BLaER1 treated with 17β-estradiol and CSF1 and Interleukin-3, amounts not matched to agents 10 nM and 100 nM (cell line): ENCODE data around the gene SLC6A1.

Experiments used
- H3K27ac ChIP-seq, 11 experiments: shearing (Covaris generic); formaldehyde crosslinking; 2 replicates each; pipeline ENCODE4 v1.8.1; 2022
- H3K27me3 ChIP-seq, 11 experiments: shearing (Covaris generic); formaldehyde crosslinking; 2 replicates each; pipeline ENCODE4 v1.8.1; 2022
- H3K36me3 ChIP-seq, 11 experiments: shearing (Covaris generic); formaldehyde crosslinking; 2 replicates each; pipeline ENCODE4 v1.8.1; 2022
- H3K4me1 ChIP-seq, 10 experiments: shearing (Covaris generic); formaldehyde crosslinking; 2 replicates each; pipeline ENCODE4 v1.8.1; 2022
- H3K4me2 ChIP-seq, 11 experiments: shearing (Covaris generic); formaldehyde crosslinking; 2 replicates each; pipeline ENCODE4 v1.8.1; 2022
- H3K4me3 ChIP-seq, 10 experiments: shearing (Covaris generic); formaldehyde crosslinking; 2 replicates each; pipeline ENCODE4 v1.8.1; 2022
- H3K9ac ChIP-seq, 11 experiments: shearing (Covaris generic); formaldehyde crosslinking; 2 replicates each; pipeline ENCODE4 v1.8.1; 2022
- H3K9me3 ChIP-seq, 11 experiments: shearing (Covaris generic); formaldehyde crosslinking; replicated peaks in 1 of 11; 2 replicates each; pipeline ENCODE4 v1.8.1; 2022
- H4K20me1 ChIP-seq, 11 experiments: shearing (Covaris generic); formaldehyde crosslinking; 2 replicates each; pipeline ENCODE4 v1.8.1; 2022
- Cebpa-rat ChIP-seq, 11 experiments: shearing (Covaris generic); IDR thresholded peaks; 2 replicates each; pipeline ENCODE4 v1.8.1; 2022

SLC6A1 gene

DNA sequence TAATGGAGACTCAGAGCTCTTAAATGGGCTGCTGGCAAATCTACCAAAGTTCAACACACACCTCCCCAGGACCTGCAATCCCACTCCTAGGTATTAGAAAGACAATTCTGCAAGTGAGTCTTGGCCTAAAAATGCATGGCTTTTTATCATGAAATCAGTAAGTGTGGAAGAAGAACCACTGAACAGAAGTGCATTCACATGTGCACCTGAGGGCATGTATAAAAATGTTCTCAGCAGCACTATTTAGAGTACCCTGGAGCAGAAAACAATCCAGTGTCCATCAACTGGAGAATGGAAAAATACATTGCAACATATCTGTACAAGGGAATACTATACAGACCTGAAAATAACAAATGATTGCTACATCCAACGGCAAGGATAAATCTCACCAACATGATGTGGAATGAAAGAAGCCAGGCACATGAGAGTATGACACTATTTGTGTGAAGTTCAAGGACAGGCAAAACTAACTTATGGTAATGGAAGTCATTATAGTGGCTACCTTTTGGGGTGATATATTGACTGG, 8.1 kb upstream of the SLC6A1 start:
- no peaks in the 10 kb centered on the region for H3K9me3 ChIP-seq
- no peaks in the 10 kb centered on the region for H3K4me1 ChIP-seq
- H3K27ac ChIP-seq = no peak overlapping the region
- H3K27me3 ChIP-seq = no peaks in the 10 kb centered on the region
- no peak for TF ChIP-seq Cebpa-rat (IDR thresholded peaks at IDR 0.05)
- H3K9ac ChIP-seq = no peak overlapping the region
- H3K4me3 ChIP-seq = no peak overlapping the region
- H3K36me3 ChIP-seq = no peaks in the 10 kb centered on the region
- H3K4me2 ChIP-seq = no peak overlapping the region
- H4K20me1 ChIP-seq = no peaks in the 10 kb centered on the region; a peak in 1 of 22 replicates

DNA sequence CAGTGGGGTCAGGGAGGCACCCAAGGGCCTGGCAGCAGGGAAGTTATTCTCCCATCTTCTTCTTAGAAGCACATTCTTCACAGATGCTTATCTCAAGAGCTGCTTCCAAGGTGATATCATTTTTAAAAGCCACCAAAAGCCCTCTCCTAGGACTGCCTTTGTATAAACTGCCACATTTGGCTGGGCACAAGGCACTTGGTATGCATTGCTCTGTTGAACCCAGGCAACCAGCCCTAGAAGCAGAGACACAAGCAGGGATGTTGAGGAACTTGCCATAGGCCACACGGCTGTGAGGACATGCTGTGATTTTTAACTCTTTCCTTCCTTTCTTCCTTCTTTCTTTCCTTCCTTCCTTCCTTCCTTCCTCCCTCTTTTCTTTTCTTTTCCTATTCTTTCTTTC, 7.4 kb upstream of the SLC6A1 start:
- Histone ChIP-seq H4K20me1 (no peaks in the 10 kb centered on the region; a peak in 1 of 22 replicates), H3K4me2 (no peak overlapping the region), H3K27me3 (peaks cover 0 to 6% (median 0%) of the 10 kb centered on the region in 11 experiments; a peak in 1 of 22 replicates), H3K27ac (no peak overlapping the region), H3K4me1 (no peaks in the 10 kb centered on the region), H3K36me3 (no peaks in the 10 kb centered on the region), H3K9me3 (no peaks in the 10 kb centered on the region), H3K9ac (no peak overlapping the region), H3K4me3 (no peak overlapping the region)
- no peak for TF ChIP-seq Cebpa-rat (IDR thresholded peaks at IDR 0.05)

DNA sequence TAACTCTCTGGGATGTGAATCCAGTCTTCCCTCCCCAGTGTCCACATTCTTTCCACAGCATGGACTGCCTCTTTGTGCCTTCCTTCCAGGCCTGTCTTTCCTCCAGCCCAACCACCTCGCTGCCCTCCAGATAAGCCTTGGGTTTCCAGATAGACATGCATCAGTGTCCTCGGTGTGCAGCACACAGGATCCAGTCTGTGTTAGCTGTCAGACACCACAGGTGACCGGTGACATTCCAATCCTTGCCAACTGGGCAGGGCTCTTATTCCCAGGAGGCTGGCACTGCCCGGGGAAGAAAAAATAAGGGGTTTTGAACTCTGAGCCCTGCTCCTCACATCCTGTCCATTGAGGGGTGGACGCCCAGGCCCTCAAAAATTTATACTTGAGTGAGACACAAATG, 6.0 kb upstream of the SLC6A1 start:
- Histone ChIP-seq H3K27ac (no peak overlapping the region), H3K27me3 (peaks cover 7 to 16% (median 11%) of the 10 kb centered on the region in 11 experiments), H3K9ac (no peak overlapping the region)

DNA sequence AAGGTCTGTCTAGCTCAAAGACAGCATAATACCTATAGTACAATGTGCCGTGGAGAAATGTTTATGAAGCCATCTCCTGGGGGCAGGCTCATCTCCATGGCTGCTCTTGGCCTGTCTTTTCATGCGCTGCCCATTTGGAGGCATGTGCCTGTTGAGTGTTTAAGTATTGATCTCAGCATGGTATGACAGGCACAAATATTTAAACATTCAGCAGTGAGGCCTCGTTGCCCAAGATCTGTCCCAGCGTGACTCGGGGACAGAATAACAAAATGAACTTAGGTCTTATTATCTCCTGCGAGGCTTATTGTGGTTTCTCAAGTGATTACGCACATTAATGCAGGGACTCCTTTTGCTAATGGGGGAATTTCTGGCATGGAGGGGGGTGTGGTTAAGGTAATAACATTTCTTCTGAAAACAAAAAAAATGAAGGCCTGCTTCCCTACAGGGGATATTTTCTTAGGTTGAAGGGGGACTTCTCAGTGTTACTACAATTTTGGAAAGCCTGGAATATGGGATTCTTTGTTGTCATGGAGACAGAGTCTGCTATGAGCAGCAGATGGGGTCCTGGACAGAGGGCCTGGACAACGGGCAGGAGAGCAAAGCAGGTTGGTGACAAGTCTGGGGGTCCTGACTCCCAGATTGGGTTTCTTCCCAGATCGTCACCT, 4.4 kb upstream of the SLC6A1 start:
- Histone ChIP-seq H3K4me3 (no peak overlapping the region), H3K36me3 (no peaks in the 10 kb centered on the region), H3K4me1 (peaks cover 0 to 10% (median 4%) of the 10 kb centered on the region in 10 experiments; a peak in 8 of 20 replicates), H4K20me1 (peaks cover 0 to 6% (median 0%) of the 10 kb centered on the region in 11 experiments; a peak in 4 of 22 replicates), H3K27ac (no peak overlapping the region), H3K27me3 (peaks cover 19 to 29% (median 25%) of the 10 kb centered on the region in 11 experiments), H3K9me3 (no peaks in the 10 kb centered on the region), H3K9ac (no peak overlapping the region), H3K4me2 (no peak overlapping the region)
- TF ChIP-seq Cebpa-rat (IDR thresholded peaks at IDR 0.05) = no peak

More for the DNA sequence above, 6.0 kb upstream of the SLC6A1 start:
- Histone ChIP-seq H3K4me2 (no peak overlapping the region), H4K20me1 (0 out of 22 replicates have a peak, but pooled peaks cover 0 to 5% (median 0%) of the 10 kb centered on the region in 11 experiments), H3K4me3 (no peak overlapping the region), H3K4me1 (peaks cover 0 to under 1% (median 0%) of the 10 kb centered on the region in 10 experiments; a peak in 1 of 20 replicates), H3K9me3 (no peaks in the 10 kb centered on the region), H3K36me3 (no peaks in the 10 kb centered on the region)
- no peak for TF ChIP-seq Cebpa-rat (IDR thresholded peaks at IDR 0.05)

DNA sequence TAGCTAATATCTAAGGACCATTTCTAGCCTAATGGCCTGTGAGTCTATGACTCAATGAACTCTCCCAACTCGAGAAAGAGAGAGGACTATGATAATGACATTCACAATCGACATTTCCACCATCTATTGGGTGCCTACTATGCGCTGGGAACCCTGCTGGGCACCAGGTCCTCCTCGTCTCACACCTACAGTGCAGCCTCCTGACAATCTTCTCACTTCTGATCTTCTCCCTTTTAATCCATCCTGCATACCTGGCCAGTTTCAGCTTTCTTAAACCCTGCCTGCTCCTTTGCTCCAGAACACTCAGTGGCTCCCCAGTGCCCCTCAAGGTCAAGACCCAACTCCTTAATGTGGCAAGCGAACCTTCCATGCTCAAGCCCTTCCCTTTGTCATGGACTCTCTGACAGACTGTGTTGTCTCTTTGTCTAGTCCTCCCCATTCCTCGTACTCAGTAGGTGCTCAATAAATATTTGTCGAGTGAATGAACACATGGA, 3.5 kb upstream of the SLC6A1 start:
- Histone ChIP-seq H3K9ac (no peak overlapping the region), H3K27me3 (peaks cover 28 to 38% (median 34%) of the 10 kb centered on the region in 11 experiments), H3K27ac (no peak overlapping the region), H3K4me1 (peaks cover 0 to 14% (median 5%) of the 10 kb centered on the region in 10 experiments; a peak in 9 of 20 replicates), H3K4me3 (no peak overlapping the region), H4K20me1 (peaks cover 0 to 7% (median 0%) of the 10 kb centered on the region in 11 experiments; a peak in 4 of 22 replicates), H3K4me2 (no peak overlapping the region), H3K36me3 (no peaks in the 10 kb centered on the region), H3K9me3 (no peaks in the 10 kb centered on the region)
- no peak for TF ChIP-seq Cebpa-rat (IDR thresholded peaks at IDR 0.05)

DNA sequence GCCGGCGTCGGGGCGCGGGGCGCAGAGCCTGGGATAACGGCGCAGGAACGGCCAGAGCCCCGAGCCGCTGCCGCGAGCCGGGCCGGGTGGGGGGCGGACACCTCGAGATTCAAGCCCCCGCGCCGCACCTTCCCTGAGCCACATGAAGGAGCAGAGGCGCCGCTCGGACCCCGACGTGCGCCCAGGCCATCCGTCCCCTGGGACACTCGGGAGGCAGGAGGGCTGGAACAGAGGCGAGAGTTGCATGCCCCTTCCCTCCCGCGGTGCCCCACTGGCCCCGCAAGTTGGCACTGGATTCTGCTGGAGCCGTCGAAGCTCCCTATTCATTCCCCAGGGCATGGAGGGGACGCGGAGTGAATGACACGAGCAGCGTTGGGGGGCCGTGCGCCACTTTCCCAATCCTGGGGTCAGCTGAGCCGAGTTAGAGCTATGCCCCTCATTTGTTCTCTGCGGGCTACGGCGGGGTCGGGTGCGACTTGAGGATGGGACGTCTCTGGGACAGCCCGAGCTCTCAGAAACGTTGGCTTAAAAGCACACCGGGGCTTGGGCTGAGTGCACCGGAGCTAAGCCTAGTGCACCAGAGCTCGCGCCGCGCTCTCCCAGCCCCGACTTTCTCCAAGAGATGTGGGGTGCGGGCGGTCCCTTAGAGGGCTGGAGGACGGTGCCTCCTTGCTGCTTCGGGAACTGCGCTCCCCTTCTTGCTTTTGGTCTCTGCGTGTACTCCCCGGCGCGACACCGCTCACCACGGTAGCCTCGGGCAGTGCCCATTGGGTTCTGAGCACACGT, 588 bp downstream of the SLC6A1 start:
- Histone ChIP-seq H3K4me3 (peak overlapping the region in 9 of 10 experiments; percentile 41 to 65 (median 53); a peak in 18 of 20 replicates), H3K27ac (no peak overlapping the region), H3K4me2 (peak overlapping the region; percentile 58 to 78 (median 68))

DNA sequence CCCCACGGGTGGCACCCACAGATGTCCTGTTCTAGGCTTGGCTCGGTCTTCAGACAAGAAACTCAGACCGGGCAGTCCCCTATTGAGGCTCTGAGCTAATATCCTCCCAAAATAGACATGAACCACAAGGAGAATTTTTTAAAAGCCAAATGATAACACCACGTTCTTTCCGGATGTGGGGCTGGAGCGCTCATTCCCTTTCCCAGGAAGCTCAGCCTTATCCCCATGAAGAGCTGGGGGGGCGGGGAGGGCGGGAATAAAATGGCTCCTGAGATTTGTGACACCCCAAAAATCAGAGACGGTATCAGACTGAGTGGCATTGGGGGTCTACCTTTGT, 1.1 kb downstream of the SLC6A1 start:
- H3K4me2 ChIP-seq = peak overlapping the region in 1 of 11 experiments; percentile 76; a peak in 1 of 22 replicates
- H3K9me3 ChIP-seq = no peaks in the 10 kb centered on the region
- no peak for TF ChIP-seq Cebpa-rat (IDR thresholded peaks at IDR 0.05)
- peaks cover 38 to 52% (median 46%) of the 10 kb centered on the region in 11 experiments for H3K27me3 ChIP-seq
- no peak overlapping the region for H3K27ac ChIP-seq
- no peak overlapping the region for H3K9ac ChIP-seq
- H3K36me3 ChIP-seq = no peaks in the 10 kb centered on the region
- no peak overlapping the region for H3K4me3 ChIP-seq
- H4K20me1 ChIP-seq = peaks cover 0 to 7% (median 0%) of the 10 kb centered on the region in 11 experiments; a peak in 5 of 22 replicates
- peaks cover 0 to 14% (median 5%) of the 10 kb centered on the region in 10 experiments; a peak in 9 of 20 replicates for H3K4me1 ChIP-seq

More for the DNA sequence above, 588 bp downstream of the SLC6A1 start:
- Histone ChIP-seq H3K9ac (no peak overlapping the region), H3K36me3 (no peaks in the 10 kb centered on the region), H3K4me1 (peaks cover 0 to 14% (median 5%) of the 10 kb centered on the region in 10 experiments; a peak in 9 of 20 replicates), H3K9me3 (no peaks in the 10 kb centered on the region), H4K20me1 (peaks cover 0 to 7% (median 0%) of the 10 kb centered on the region in 11 experiments; a peak in 5 of 22 replicates), H3K27me3 (peaks cover 38 to 52% (median 46%) of the 10 kb centered on the region in 11 experiments)
- no peak for TF ChIP-seq Cebpa-rat (IDR thresholded peaks at IDR 0.05)

DNA sequence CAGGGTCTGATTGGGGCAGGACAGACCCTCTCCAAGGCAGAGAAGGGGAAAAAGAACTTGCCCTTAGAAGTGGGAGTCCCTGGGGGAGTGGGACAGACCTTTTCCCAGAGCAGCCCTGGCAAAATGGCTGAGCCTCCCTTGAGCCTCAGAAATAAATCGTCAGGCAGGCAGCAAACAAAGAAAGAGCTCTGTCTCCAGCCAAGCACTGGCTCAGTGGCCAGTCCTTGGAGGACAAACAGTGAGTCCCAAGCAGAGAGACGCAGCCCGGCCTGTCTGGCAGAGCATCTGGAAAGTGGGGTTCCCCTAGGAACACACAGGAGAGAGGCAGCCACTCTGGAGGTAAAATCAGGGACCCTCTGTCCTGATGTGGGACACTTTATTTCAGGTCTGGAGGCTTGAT, 1.8 kb downstream of the SLC6A1 start:
- Histone ChIP-seq H3K36me3 (no peaks in the 10 kb centered on the region), H3K27me3 (peaks cover 38 to 52% (median 46%) of the 10 kb centered on the region in 11 experiments), H3K27ac (no peak overlapping the region), H3K9me3 (no peaks in the 10 kb centered on the region), H4K20me1 (peaks cover 0 to 7% (median 0%) of the 10 kb centered on the region in 11 experiments; a peak in 5 of 22 replicates), H3K4me2 (no peak overlapping the region), H3K4me3 (no peak overlapping the region), H3K4me1 (peaks cover 0 to 14% (median 5%) of the 10 kb centered on the region in 10 experiments; a peak in 9 of 20 replicates), H3K9ac (no peak overlapping the region)
- no peak for TF ChIP-seq Cebpa-rat (IDR thresholded peaks at IDR 0.05)

DNA sequence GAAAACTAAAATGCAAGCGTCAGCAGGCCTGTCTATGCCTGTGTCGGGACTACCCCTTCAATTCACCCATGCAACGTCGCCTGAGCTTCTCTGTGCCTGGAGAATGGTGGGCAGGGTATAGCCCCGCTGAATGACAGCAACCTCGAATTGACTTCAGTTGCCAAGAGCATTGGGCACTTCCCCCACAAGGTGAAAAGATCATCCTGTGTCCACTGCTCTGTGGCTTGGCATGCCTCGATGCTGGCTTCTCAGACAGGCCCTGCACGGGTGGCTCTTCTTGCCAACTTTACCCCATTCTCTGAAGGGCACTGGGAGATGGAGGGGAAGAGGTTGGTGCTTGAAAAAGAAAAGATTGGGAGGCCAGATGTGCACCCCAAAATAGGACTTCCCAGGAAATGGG, 3.3 kb downstream of the SLC6A1 start:
- H3K36me3 ChIP-seq = no peaks in the 10 kb centered on the region
- no peak overlapping the region for H3K4me2 ChIP-seq
- H3K4me3 ChIP-seq = no peak overlapping the region
- peaks cover 37 to 46% (median 41%) of the 10 kb centered on the region in 11 experiments for H3K27me3 ChIP-seq
- H3K9ac ChIP-seq = no peak overlapping the region
- H3K9me3 ChIP-seq = no peaks in the 10 kb centered on the region
- no peak for TF ChIP-seq Cebpa-rat (IDR thresholded peaks at IDR 0.05)
- H4K20me1 ChIP-seq = peaks cover 0 to 7% (median 0%) of the 10 kb centered on the region in 11 experiments; a peak in 5 of 22 replicates
- H3K4me1 ChIP-seq = peaks cover 0 to 18% (median 8%) of the 10 kb centered on the region in 10 experiments; a peak in 12 of 20 replicates
- no peak overlapping the region for H3K27ac ChIP-seq
